Measurements from ENCODE around the gene RELN. TPM values are rescaled to one million over a fixed set of nuclear protein-coding genes. Genes with fewer than 3 reads are reported as not detected.

RELN gene
- total RNA-seq, 2 experiments from 2014 or later: not detected

DNA sequence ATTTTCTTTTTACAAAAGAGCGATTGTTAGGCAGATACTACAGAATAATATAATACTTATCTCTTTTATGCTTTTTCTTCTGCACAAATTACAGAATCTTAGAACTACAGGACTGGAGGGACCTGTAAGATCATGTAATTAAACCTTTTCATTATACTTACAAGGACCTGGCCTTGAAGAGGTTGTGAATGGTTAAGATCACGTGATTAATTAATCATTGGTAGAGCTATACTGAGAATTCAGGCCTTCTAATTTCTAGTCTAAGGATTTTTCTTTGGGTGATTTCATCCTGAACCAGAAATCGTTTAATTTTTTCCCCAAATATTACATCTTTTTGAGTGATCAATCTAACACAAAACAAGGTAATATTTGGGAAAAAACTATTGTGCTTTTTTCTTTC is 379.7 kb downstream of the RELN start:
- Mint-ChIP-seq H3K36me3 (ENCODE audit: low read depth) (no peaks in the 10 kb centered on the region), H3K27me3 (peaks cover 26% of the 10 kb centered on the region), H3K4me1 (ENCODE audit: low read depth) (no peaks in the 10 kb centered on the region), H3K4me3 (no peak overlapping the region), H3K27ac (no peak overlapping the region), H3K9me3 (no peaks in the 10 kb centered on the region)
- ATAC-seq (ENCODE audit: poor library complexity) (no peak), DNase-seq (no peak)
- intact Hi-C loops (cut with DNase I, micrococcal nuclease): no loop called here
- Histone ChIP-seq H3K4me3 (ENCODE audit: low read length) (no peak overlapping the region), H3K27me3 (ENCODE audit: control insufficient read depth in 1 of 2, insufficient read depth in 2 of 2, low read length in 2 of 2) (no peaks in the 10 kb centered on the region), H3K27ac (ENCODE audit: low read depth in 1 of 2, low read length in 2 of 2) (no peak overlapping the region), H3K36me3 (ENCODE audit: insufficient read depth, low read length) (no peaks in the 10 kb centered on the region), H3K4me1 (ENCODE audit: insufficient read depth, low read length) (no peaks in the 10 kb centered on the region), H3K9me3 (ENCODE audit: control insufficient read depth in 1 of 2, insufficient read depth in 1 of 2, low read length in 2 of 2) (no peaks in the 10 kb centered on the region)
- ChIA-PET POLR2A (no interaction called here), CTCF (interaction anchor here (1.2 kb wide), 1 partner anchor 23 kb away, joined by 3 read pairs; no protein-coding TSS in a partner anchor)
- TF ChIP-seq, protein P1, sequence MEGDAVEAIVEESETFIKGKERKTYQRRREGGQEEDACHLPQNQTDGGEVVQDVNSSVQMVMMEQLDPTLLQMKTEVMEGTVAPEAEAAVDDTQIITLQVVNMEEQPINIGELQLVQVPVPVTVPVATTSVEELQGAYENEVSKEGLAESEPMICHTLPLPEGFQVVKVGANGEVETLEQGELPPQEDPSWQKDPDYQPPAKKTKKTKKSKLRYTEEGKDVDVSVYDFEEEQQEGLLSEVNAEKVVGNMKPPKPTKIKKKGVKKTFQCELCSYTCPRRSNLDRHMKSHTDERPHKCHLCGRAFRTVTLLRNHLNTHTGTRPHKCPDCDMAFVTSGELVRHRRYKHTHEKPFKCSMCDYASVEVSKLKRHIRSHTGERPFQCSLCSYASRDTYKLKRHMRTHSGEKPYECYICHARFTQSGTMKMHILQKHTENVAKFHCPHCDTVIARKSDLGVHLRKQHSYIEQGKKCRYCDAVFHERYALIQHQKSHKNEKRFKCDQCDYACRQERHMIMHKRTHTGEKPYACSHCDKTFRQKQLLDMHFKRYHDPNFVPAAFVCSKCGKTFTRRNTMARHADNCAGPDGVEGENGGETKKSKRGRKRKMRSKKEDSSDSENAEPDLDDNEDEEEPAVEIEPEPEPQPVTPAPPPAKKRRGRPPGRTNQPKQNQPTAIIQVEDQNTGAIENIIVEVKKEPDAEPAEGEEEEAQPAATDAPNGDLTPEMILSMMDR (IDR thresholded peaks at IDR 0.05): no peak

DNA sequence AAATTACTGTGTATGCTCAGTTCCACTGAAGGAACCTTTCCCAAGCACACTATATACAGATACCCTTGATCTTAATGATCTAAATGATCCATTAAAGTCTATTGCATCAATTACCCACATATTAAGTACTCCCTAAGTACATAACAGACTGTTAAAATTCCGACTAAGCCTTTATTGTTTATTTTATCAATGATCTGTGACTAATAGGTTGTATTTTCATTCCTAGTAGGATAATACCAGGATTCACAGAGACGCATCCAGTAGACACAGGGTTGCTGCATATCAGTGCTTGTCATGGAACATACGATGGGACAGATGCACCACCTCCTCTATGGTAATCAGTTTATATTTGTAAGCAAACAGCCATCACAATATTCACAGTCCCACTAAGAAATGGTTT is 383.8 kb downstream of the RELN start:
- no peak for DNase-seq
- no peak for ATAC-seq (ENCODE audit: poor library complexity)
- POLR2A ChIA-PET: no interaction called here
- H3K36me3 Mint-ChIP-seq (ENCODE audit: low read depth): no peaks in the 10 kb centered on the region
- peaks cover 35% of the 10 kb centered on the region for H3K27me3 Mint-ChIP-seq
- Histone ChIP-seq H3K9me3 (ENCODE audit: control insufficient read depth in 1 of 2, insufficient read depth in 1 of 2, low read length in 2 of 2) (no peaks in the 10 kb centered on the region), H3K27ac (ENCODE audit: low read depth in 1 of 2, low read length in 2 of 2) (no peak overlapping the region), H3K4me3 (ENCODE audit: low read length) (no peak overlapping the region), H3K36me3 (ENCODE audit: insufficient read depth, low read length) (no peaks in the 10 kb centered on the region), H3K27me3 (ENCODE audit: control insufficient read depth in 1 of 2, insufficient read depth in 2 of 2, low read length in 2 of 2) (peaks cover 4 to 5% of the 10 kb centered on the region in 2 experiments), H3K4me1 (ENCODE audit: insufficient read depth, low read length) (no peaks in the 10 kb centered on the region)
- no peaks in the 10 kb centered on the region for H3K4me1 Mint-ChIP-seq (ENCODE audit: low read depth)
- CTCF ChIA-PET: no interaction called here
- H3K9me3 Mint-ChIP-seq: no peaks in the 10 kb centered on the region
- TF ChIP-seq, protein P1 (IDR thresholded peaks at IDR 0.05): no peak
- intact Hi-C loops (cut with DNase I, micrococcal nuclease): no loop called here
- H3K27ac Mint-ChIP-seq: no peak overlapping the region
- H3K4me3 Mint-ChIP-seq: no peak overlapping the region

DNA sequence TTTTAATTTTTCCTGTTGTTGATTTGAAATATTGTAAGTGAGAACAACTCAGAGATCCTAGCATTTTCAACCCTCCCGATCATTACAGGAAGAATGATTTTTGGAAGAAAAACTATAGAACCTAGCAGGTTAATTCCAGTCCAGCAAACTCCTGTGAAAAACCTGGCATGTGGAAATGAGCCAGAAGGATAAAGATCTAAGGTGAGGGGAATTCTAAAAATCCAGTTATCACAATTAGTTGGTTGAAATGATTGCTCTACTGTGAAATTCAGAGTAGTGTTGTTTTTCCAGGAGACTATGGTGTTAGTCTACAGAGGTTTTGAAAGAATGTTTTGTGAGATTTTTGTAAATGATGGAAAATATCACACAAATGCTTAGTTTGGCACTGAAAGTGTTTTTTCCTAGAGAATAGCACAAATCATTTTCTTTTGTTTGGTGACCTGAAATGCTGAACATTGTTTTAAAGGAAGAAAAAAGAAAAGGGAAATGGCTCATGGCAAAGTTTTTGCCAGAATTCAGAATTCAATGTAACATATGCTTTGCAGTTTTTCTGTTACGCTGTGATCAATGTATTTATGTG is 391.0 kb downstream of the RELN start:
- H3K4me3 Mint-ChIP-seq: no peak overlapping the region
- no peaks in the 10 kb centered on the region for H3K9me3 ChIP-seq (ENCODE audit: control insufficient read depth in 1 of 2, insufficient read depth in 1 of 2, low read length in 2 of 2)
- ATAC-seq (ENCODE audit: poor library complexity): no peak
- peaks cover 30% of the 10 kb centered on the region for H3K27me3 Mint-ChIP-seq
- DNase-seq: no peak
- H3K9me3 Mint-ChIP-seq: no peaks in the 10 kb centered on the region
- no peak overlapping the region for H3K4me3 ChIP-seq (ENCODE audit: low read length)
- ChIA-PET POLR2A (no interaction called here), CTCF (no interaction called here)
- H3K36me3 Mint-ChIP-seq (ENCODE audit: low read depth): no peaks in the 10 kb centered on the region
- no peak overlapping the region for H3K27ac Mint-ChIP-seq
- H3K36me3 ChIP-seq (ENCODE audit: insufficient read depth, low read length): no peaks in the 10 kb centered on the region
- intact Hi-C loops (cut with DNase I, micrococcal nuclease): no loop called here
- peaks cover 4 to 5% of the 10 kb centered on the region in 2 experiments for H3K27me3 ChIP-seq (ENCODE audit: control insufficient read depth in 1 of 2, insufficient read depth in 2 of 2, low read length in 2 of 2)
- H3K27ac ChIP-seq (ENCODE audit: low read depth in 1 of 2, low read length in 2 of 2): no peak overlapping the region
- H3K4me1 Mint-ChIP-seq (ENCODE audit: low read depth): no peaks in the 10 kb centered on the region
- no peaks in the 10 kb centered on the region for H3K4me1 ChIP-seq (ENCODE audit: insufficient read depth, low read length)
- TF ChIP-seq, protein P1 (IDR thresholded peaks at IDR 0.05): no peak

All from CD4-positive, alpha-beta T cell (primary cell).